GM23338 (cell line): ENCODE data around the gene FOXP4. TPM values are rescaled to one million over a fixed set of nuclear protein-coding genes. Genes with fewer than 3 reads are reported as not detected.

ENCODE experiments used
- ATAC-seq: fragments of 200-7000 bp; cut with Tn5 transposase; 3 replicates; pipeline ENCODE4 v1.9.1; 2020
- DNase-seq: peaks from one replicate; pipeline ENCODE4 v3.0.0-alpha.2; 2015; ENCODE audit warnings: low spot score
- H2AFZ ChIP-seq: fragments of 200-600 bp; sonication (generic); 2 replicates; pipeline ENCODE4 v1.8.0; 2016; ENCODE audit warnings: antibody characterized with exemption, mild to moderate bottlenecking, moderate library complexity
- H3F3A ChIP-seq: fragments of 200-600 bp; sonication (generic); replicated peaks from 2 replicates; pipeline ENCODE4 v1.8.0; 2017; ENCODE audit warnings: antibody characterized with exemption, mixed run types, low read depth
- H3K27ac ChIP-seq: fragments of 200-600 bp; sonication (generic); 2 replicates; pipeline ENCODE4 v1.6.1; 2016; ENCODE audit warnings: low read depth
- H3K27me3 ChIP-seq: fragments of 200-600 bp; sonication (generic); 2 replicates; pipeline ENCODE4 v1.8.0; 2016; ENCODE audit warnings: mild to moderate bottlenecking, mixed run types, moderate library complexity; ENCODE audit not compliant: insufficient read depth
- H3K36me3 ChIP-seq: fragments of 200-600 bp; sonication (generic); 2 replicates; pipeline ENCODE4 v1.8.0; 2016; ENCODE audit warnings: mild to moderate bottlenecking; ENCODE audit not compliant: insufficient read depth
- H3K4me1 ChIP-seq: fragments of 200-600 bp; sonication (generic); 2 replicates; pipeline ENCODE4 v1.8.0; 2016; ENCODE audit warnings: mild to moderate bottlenecking, moderate library complexity; ENCODE audit not compliant: insufficient read depth
- H3K4me2 ChIP-seq: fragments of 200-600 bp; sonication (generic); 2 replicates; pipeline ENCODE4 v1.7.1; 2017; ENCODE audit warnings: mixed run types
- H3K4me3 ChIP-seq: fragments of 200-600 bp; sonication (generic); 2 replicates; pipeline ENCODE4 v1.6.1; 2016; ENCODE audit warnings: mixed run types
- H3K79me2 ChIP-seq: fragments of 200-600 bp; sonication (generic); replicated peaks from 2 replicates; pipeline ENCODE4 v1.8.0; 2017; ENCODE audit warnings: mild to moderate bottlenecking; ENCODE audit not compliant: insufficient read depth
- H3K9me2 ChIP-seq: fragments of 200-600 bp; sonication (generic); 2 replicates; pipeline ENCODE4 v1.8.0; 2017; ENCODE audit not compliant: insufficient read depth
- H4K20me1 ChIP-seq: fragments of 200-600 bp; sonication (generic); replicated peaks from 2 replicates; pipeline ENCODE4 v1.8.0; 2017; ENCODE audit warnings: mild to moderate bottlenecking; ENCODE audit not compliant: insufficient read depth
- H3K27ac Mint-ChIP-seq: 2 replicates; pipeline ENCODE4 v1.8.0; 2020; ENCODE audit warnings: inconsistent platforms, mild to moderate bottlenecking, moderate library complexity, mixed read lengths
- H3K27me3 Mint-ChIP-seq: 3 replicates; pipeline ENCODE4 v1.8.0; 2022; ENCODE audit warnings: low read depth, mild to moderate bottlenecking, moderate library complexity, mixed read lengths, inconsistent platforms; ENCODE audit not compliant: insufficient read depth, poor library complexity
- H3K36me3 Mint-ChIP-seq: 3 replicates; pipeline ENCODE4 v1.8.0; 2021; ENCODE audit warnings: low read depth, mild to moderate bottlenecking, inconsistent platforms, moderate library complexity, mixed read lengths
- H3K4me1 Mint-ChIP-seq: 3 replicates; pipeline ENCODE4 v1.8.0; 2020; ENCODE audit warnings: mild to moderate bottlenecking, inconsistent platforms, mixed read lengths
- H3K4me3 Mint-ChIP-seq: 3 replicates; pipeline ENCODE4 v1.8.0; 2021; ENCODE audit warnings: moderate library complexity, mild to moderate bottlenecking, inconsistent platforms, mixed read lengths
- H3K9me3 Mint-ChIP-seq: 3 replicates; pipeline ENCODE4 v1.8.0; 2020; ENCODE audit warnings: moderate library complexity, mild to moderate bottlenecking, inconsistent platforms, mixed read lengths
- CREB1 ChIP-seq: fragments of 250-450 bp; sonication (Bioruptor Pico); IDR thresholded peaks from 2 replicates; pipeline ENCODE4 v1.5.0; 2020; ENCODE audit warnings: low read depth, mild to moderate bottlenecking, moderate library complexity
- EZH2 ChIP-seq: fragments of 200-600 bp; sonication (generic); IDR thresholded peaks from one replicate; pipeline ENCODE4 v1.8.0; 2017; ENCODE audit warnings: antibody characterized with exemption, mild to moderate bottlenecking, low read depth; ENCODE audit not compliant: unreplicated experiment
- EZH2phosphoT487 ChIP-seq: fragments of 200-600 bp; sonication (generic); IDR thresholded peaks from one replicate; pipeline ENCODE4 v1.8.1; 2018; ENCODE audit warnings: antibody characterized with exemption; ENCODE audit not compliant: unreplicated experiment
- JUNB ChIP-seq: IDR thresholded peaks from one replicate; pipeline ENCODE4 v1.6.1; 2016; ENCODE audit warnings: antibody characterized with exemption; ENCODE audit not compliant: unreplicated experiment
- NANOG ChIP-seq: IDR thresholded peaks from 2 replicates; pipeline ENCODE4 v1.6.1; 2016; ENCODE audit warnings: antibody characterized with exemption, borderline replicate concordance
- POLR2AphosphoS5 ChIP-seq: IDR thresholded peaks from 2 replicates; pipeline ENCODE4 v1.6.1; 2016; ENCODE audit warnings: antibody characterized with exemption, low read depth
- STAT1 ChIP-seq: IDR thresholded peaks from one replicate; pipeline ENCODE4 v1.6.1; 2016; ENCODE audit warnings: antibody characterized with exemption; ENCODE audit not compliant: unreplicated experiment
- ZNF114 ChIP-seq: fragments of 250-450 bp; sonication (Bioruptor Pico); IDR thresholded peaks from 2 replicates; pipeline ENCODE4 v1.5.0; 2020; ENCODE audit warnings: mild to moderate bottlenecking, moderate library complexity
- ZNF331 ChIP-seq: fragments of 250-450 bp; sonication (Bioruptor Pico); IDR thresholded peaks from 2 replicates; pipeline ENCODE4 v1.5.0; 2020; ENCODE audit warnings: low read depth, mild to moderate bottlenecking, moderate library complexity
- polyA plus RNA-seq: library from polyadenylated mRNA; unstranded; fragments of >200 nt; fragmentation: Nextera tagmentation; extraction: Ambion mirVana; gene quantifications from 2 replicates; pipeline ENCODE4 v1.2.1, GENCODE V29; 2016
- total RNA-seq: library from RNA; depleted of rRNA; stranded (reverse); fragments of >200 nt; shearing (Covaris generic); gene quantifications from 2 replicates; pipeline ENCODE4 v1.2.3, GENCODE V29; 2014
- TF ChIP-seq, protein P1 (sequence below), 2 experiments: fragments of 200-600 bp in 1 of 2; sonication (generic) in 1 of 2; conservative IDR thresholded peaks; 2 replicates each; pipeline versions ENCODE4 v1.5.1 to v1.6.1; 2016 to 2017; ENCODE audit warnings: antibody characterized with exemption in 2 of 2, low read depth in 2 of 2, mild to moderate bottlenecking in 2 of 2, moderate library complexity in 1 of 2
- TF ChIP-seq, protein P2 (sequence below): fragments of 250-450 bp; sonication (Bioruptor Pico); IDR thresholded peaks from 2 replicates; pipeline ENCODE4 v1.5.0; 2020; ENCODE audit warnings: mild to moderate bottlenecking, moderate library complexity
- TF ChIP-seq, protein P3 (sequence below): IDR thresholded peaks from 2 replicates; pipeline ENCODE4 v1.6.1; 2016; ENCODE audit warnings: antibody characterized with exemption
- TF ChIP-seq, protein P4 (sequence below): IDR thresholded peaks from one replicate; pipeline ENCODE4 v1.6.1; 2018; ENCODE audit warnings: antibody characterized with exemption; ENCODE audit not compliant: unreplicated experiment

Gene FOXP4
- total and polyA plus RNA-seq, 2 experiments from 2014 or later: 5.1 to 13.5 TPM

DNA sequence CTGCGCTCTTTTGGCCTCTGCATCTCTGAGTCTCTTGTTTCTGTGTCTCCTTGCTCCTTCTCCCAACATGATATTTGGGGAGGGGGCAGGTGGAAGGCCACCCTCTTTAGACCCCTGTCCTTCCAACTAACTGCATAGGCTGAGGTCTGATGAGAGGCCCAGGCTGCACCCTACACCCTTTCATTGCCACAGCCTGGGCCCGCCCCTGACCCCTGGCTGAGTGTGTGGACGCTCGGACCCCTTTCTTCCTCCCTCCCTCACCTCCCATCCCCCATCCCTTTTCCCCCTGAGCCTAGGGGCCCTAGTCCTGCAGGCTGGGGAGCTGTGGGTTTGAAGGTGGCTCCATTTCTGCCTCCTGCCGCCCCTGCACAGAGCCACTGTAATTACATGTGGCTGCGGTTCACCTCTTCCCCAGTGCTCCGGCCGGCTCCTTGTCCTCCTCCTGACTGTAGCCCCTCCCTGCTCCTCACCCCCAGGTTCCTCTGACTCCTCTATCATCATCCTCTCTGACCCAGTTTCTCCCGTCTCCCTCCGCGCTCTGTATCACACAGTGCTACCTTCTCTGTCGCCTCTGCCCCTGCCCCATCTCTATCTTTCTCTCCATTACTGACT lies 98.9 kb downstream of the FOXP4 start:
- H3K36me3 Mint-ChIP-seq: peaks cover 50% of the 10 kb centered on the region
- no peak overlapping the region for H3K27ac Mint-ChIP-seq
- Histone ChIP-seq H3K4me3 (peak overlapping the region; percentile 24; the same call in 1 of the 2 replicates), H3K27me3 (peaks cover 34% of the 10 kb centered on the region), H3F3A (no peaks in the 10 kb centered on the region), H3K4me1 (peaks cover 39% of the 10 kb centered on the region), H3K4me2 (peak overlapping the region; percentile 70), H2AFZ (no peak overlapping the region), H3K36me3 (no peaks in the 10 kb centered on the region), H3K27ac (no peak overlapping the region), H4K20me1 (peaks cover 6% of the 10 kb centered on the region; the same call in 1 of the 2 replicates), H3K9me2 (no peaks in the 10 kb centered on the region), H3K79me2 (peaks cover 9% of the 10 kb centered on the region; the same call in 1 of the 2 replicates)
- H3K4me3 Mint-ChIP-seq: peak overlapping the region; percentile 26; the same call in 2 of the 3 replicates
- ATAC-seq (peak; percentile 40), DNase-seq (peak; percentile 43)
- peaks cover 20% of the 10 kb centered on the region for H3K27me3 Mint-ChIP-seq
- H3K4me1 Mint-ChIP-seq: peaks cover 51% of the 10 kb centered on the region
- TF ChIP-seq, protein P1, sequence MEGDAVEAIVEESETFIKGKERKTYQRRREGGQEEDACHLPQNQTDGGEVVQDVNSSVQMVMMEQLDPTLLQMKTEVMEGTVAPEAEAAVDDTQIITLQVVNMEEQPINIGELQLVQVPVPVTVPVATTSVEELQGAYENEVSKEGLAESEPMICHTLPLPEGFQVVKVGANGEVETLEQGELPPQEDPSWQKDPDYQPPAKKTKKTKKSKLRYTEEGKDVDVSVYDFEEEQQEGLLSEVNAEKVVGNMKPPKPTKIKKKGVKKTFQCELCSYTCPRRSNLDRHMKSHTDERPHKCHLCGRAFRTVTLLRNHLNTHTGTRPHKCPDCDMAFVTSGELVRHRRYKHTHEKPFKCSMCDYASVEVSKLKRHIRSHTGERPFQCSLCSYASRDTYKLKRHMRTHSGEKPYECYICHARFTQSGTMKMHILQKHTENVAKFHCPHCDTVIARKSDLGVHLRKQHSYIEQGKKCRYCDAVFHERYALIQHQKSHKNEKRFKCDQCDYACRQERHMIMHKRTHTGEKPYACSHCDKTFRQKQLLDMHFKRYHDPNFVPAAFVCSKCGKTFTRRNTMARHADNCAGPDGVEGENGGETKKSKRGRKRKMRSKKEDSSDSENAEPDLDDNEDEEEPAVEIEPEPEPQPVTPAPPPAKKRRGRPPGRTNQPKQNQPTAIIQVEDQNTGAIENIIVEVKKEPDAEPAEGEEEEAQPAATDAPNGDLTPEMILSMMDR (conservative IDR thresholded peaks at IDR 0.05; ENCODE audit: low read depth in 2 of 2): no peak
- TF ChIP-seq, protein P2, sequence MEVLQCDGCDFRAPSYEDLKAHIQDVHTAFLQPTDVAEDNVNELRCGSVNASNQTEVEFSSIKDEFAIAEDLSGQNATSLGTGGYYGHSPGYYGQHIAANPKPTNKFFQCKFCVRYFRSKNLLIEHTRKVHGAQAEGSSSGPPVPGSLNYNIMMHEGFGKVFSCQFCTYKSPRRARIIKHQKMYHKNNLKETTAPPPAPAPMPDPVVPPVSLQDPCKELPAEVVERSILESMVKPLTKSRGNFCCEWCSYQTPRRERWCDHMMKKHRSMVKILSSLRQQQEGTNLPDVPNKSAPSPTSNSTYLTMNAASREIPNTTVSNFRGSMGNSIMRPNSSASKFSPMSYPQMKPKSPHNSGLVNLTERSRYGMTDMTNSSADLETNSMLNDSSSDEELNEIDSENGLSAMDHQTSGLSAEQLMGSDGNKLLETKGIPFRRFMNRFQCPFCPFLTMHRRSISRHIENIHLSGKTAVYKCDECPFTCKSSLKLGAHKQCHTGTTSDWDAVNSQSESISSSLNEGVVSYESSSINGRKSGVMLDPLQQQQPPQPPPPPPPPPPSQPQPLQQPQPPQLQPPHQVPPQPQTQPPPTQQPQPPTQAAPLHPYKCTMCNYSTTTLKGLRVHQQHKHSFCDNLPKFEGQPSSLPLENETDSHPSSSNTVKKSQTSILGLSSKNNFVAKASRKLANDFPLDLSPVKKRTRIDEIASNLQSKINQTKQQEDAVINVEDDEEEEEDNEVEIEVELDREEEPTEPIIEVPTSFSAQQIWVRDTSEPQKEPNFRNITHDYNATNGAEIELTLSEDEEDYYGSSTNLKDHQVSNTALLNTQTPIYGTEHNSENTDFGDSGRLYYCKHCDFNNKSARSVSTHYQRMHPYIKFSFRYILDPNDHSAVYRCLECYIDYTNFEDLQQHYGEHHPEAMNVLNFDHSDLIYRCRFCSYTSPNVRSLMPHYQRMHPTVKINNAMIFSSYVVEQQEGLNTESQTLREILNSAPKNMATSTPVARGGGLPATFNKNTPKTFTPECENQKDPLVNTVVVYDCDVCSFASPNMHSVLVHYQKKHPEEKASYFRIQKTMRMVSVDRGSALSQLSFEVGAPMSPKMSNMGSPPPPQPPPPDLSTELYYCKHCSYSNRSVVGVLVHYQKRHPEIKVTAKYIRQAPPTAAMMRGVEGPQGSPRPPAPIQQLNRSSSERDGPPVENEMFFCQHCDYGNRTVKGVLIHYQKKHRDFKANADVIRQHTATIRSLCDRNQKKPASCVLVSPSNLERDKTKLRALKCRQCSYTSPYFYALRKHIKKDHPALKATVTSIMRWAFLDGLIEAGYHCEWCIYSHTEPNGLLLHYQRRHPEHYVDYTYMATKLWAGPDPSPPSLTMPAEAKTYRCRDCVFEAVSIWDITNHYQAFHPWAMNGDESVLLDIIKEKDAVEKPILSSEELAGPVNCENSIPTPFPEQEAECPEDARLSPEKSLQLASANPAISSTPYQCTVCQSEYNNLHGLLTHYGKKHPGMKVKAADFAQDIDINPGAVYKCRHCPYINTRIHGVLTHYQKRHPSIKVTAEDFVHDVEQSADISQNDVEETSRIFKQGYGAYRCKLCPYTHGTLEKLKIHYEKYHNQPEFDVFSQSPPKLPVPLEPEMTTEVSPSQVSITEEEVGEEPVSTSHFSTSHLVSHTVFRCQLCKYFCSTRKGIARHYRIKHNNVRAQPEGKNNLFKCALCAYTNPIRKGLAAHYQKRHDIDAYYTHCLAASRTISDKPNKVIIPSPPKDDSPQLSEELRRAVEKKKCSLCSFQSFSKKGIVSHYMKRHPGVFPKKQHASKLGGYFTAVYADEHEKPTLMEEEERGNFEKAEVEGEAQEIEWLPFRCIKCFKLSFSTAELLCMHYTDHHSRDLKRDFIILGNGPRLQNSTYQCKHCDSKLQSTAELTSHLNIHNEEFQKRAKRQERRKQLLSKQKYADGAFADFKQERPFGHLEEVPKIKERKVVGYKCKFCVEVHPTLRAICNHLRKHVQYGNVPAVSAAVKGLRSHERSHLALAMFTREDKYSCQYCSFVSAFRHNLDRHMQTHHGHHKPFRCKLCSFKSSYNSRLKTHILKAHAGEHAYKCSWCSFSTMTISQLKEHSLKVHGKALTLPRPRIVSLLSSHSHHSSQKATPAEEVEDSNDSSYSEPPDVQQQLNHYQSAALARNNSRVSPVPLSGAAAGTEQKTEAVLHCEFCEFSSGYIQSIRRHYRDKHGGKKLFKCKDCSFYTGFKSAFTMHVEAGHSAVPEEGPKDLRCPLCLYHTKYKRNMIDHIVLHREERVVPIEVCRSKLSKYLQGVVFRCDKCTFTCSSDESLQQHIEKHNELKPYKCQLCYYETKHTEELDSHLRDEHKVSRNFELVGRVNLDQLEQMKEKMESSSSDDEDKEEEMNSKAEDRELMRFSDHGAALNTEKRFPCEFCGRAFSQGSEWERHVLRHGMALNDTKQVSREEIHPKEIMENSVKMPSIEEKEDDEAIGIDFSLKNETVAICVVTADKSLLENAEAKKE (CRISPR knock-in tag): no peak
- no peak for TF ChIP-seq POLR2AphosphoS5
- TF ChIP-seq CREB1 (CRISPR knock-in tag): no peak
- TF ChIP-seq EZH2phosphoT487: no peak
- TF ChIP-seq, protein P3, sequence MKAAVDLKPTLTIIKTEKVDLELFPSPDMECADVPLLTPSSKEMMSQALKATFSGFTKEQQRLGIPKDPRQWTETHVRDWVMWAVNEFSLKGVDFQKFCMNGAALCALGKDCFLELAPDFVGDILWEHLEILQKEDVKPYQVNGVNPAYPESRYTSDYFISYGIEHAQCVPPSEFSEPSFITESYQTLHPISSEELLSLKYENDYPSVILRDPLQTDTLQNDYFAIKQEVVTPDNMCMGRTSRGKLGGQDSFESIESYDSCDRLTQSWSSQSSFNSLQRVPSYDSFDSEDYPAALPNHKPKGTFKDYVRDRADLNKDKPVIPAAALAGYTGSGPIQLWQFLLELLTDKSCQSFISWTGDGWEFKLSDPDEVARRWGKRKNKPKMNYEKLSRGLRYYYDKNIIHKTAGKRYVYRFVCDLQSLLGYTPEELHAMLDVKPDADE: no peak
- TF ChIP-seq JUNB: no peak
- TF ChIP-seq ZNF114 (CRISPR knock-in tag): no peak
- TF ChIP-seq, protein P4, sequence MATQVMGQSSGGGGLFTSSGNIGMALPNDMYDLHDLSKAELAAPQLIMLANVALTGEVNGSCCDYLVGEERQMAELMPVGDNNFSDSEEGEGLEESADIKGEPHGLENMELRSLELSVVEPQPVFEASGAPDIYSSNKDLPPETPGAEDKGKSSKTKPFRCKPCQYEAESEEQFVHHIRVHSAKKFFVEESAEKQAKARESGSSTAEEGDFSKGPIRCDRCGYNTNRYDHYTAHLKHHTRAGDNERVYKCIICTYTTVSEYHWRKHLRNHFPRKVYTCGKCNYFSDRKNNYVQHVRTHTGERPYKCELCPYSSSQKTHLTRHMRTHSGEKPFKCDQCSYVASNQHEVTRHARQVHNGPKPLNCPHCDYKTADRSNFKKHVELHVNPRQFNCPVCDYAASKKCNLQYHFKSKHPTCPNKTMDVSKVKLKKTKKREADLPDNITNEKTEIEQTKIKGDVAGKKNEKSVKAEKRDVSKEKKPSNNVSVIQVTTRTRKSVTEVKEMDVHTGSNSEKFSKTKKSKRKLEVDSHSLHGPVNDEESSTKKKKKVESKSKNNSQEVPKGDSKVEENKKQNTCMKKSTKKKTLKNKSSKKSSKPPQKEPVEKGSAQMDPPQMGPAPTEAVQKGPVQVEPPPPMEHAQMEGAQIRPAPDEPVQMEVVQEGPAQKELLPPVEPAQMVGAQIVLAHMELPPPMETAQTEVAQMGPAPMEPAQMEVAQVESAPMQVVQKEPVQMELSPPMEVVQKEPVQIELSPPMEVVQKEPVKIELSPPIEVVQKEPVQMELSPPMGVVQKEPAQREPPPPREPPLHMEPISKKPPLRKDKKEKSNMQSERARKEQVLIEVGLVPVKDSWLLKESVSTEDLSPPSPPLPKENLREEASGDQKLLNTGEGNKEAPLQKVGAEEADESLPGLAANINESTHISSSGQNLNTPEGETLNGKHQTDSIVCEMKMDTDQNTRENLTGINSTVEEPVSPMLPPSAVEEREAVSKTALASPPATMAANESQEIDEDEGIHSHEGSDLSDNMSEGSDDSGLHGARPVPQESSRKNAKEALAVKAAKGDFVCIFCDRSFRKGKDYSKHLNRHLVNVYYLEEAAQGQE: no peak
- TF ChIP-seq STAT1: no peak
- TF ChIP-seq EZH2: no peak
- TF ChIP-seq ZNF331 (CRISPR knock-in tag): no peak
- TF ChIP-seq NANOG: no peak
- no peaks in the 10 kb centered on the region for H3K9me3 Mint-ChIP-seq
